Measurements from ENCODE around the gene PIGQ.

PIGQ gene

DNA sequence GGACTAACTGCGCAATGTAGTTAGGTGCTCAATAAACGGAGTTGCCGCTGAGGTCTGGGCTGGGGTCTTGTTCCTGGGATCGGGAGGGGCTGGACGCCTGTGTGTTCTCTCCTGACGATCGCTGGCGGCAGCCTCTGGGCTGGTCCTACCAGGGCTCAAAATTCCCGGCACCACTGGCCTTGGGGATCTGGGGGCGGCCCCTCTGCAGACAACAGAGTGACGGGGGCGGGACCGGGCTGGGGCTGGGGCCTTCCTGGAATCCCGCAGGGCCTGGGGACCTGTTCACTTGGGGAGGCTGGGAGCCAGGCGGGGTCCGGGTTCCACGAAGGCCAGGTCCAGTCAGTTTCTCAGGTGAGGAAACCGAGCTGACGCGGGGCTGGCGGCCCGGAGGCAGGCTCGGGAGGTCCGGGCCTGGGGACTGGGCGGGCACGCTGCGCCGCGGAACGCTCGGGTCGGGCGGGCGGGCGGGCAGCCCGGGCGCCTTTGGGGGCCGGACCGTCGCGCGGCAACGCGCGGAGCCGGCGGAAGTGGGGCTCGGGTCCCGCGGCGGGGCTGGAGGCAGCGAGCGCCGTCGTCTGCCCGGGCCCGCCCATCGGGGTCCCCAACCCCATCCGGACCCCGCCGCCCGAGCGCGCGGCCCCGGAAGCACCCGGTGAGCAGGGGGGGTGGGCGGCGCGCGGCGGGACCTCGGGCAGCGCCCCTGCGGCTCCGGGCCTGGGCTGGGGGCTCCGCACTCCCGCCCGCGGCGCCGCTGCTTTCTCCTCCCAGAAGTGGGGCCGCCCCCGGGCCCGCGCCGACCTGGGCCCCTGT is at the start of gene PIGQ:
TSS of gene PIGQ (plus strand) at position 524 of the 810 bp plus-strand sequence. CDS start 4,107 bp downstream, outside the sequence.
- peak; percentile 86 for DNase-seq (ENCODE audit: low spot score)

DNA sequence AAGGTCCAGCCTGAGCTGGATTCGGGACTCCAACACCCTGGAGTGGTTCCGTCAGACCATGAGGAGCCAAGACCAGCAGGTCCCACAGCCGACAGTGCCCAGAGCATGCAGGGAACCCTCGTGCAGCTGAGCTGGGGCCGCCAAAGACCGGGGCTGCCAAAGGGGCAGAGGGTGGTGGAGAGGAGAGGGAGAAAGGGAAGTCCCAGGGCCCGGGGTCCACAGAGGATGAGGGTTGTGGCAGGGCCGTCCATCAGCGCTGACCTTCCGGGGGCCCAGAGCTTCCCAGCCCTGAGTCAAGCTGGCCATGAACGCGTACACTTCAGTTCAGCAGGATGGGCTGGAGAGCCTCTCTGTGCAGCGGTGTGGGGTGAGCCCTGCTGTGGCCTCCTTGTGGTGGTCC is 48.9 kb upstream of the PIGQ start:
- DNase-seq (ENCODE audit: low spot score): no peak

- no peak for DNase-seq (ENCODE audit: low spot score)
Observed at GRCh38 chr16:521381-522210, 48.2 kb upstream of the PIGQ start.

DNA sequence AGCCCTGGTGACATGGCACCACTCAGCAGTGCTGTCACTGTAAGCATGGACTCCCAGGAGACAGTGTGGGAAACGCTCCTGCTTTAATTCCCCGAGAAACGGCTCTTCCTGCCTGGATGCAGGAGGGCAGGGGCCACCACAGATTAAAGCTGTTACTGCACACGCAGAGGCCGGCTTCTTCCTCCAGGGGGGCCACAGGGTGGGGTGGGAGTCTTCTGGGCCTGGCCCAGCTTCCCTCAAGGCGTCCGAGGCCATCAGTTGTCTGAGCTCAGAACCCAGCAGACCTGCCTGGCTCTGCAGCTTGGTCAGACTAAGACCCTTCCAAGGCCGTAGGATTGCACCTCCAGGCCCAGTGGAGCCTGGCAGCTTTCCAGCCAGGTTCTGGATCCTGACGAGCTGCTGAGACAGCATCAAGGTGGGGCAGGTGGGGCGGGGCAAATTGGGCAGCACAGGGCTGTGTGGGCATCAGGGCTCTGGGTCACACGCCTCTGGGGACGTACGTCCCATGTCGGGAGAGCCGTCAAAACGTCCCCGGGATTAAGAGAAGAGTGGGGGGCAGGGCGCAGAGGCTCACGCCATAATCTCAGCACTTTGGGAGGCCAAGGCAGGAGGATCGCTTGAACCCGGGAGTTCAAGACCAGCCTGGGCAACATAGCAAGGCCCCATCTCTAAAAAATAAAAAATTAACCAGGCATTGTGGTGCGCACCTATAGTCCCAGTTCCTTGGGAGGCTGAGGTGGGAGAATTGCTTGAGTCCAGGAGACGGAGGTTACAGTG is 47.3 kb upstream of the PIGQ start:
- DNase-seq (ENCODE audit: low spot score): no peak

- DNase-seq (ENCODE audit: low spot score): no peak
Observed at GRCh38 chr16:523097-523741, 46.5 kb upstream of the PIGQ start.

GRCh38 chr16:524274-525040 is 45.3 kb upstream of the PIGQ start:
- DNase-seq (ENCODE audit: low spot score): no peak

- no peak for DNase-seq (ENCODE audit: low spot score)
Observed at GRCh38 chr16:525123-525519, 44.6 kb upstream of the PIGQ start.

GRCh38 chr16:525520-526180 is 44.1 kb upstream of the PIGQ start:
- DNase-seq (ENCODE audit: low spot score): peak; percentile 83

GRCh38 chr16:526181-527014 is 43.4 kb upstream of the PIGQ start:
- DNase-seq (ENCODE audit: low spot score): peak; percentile 50

GRCh38 chr16:527015-527903 is 42.5 kb upstream of the PIGQ start, which contains the start of gene CAPN15:
TSS of gene CAPN15 (plus strand) at chr16:527712. CDS start at chr16:546839, 19,127 bp downstream.
- DNase-seq (ENCODE audit: low spot score): peak; percentile 86

DNA sequence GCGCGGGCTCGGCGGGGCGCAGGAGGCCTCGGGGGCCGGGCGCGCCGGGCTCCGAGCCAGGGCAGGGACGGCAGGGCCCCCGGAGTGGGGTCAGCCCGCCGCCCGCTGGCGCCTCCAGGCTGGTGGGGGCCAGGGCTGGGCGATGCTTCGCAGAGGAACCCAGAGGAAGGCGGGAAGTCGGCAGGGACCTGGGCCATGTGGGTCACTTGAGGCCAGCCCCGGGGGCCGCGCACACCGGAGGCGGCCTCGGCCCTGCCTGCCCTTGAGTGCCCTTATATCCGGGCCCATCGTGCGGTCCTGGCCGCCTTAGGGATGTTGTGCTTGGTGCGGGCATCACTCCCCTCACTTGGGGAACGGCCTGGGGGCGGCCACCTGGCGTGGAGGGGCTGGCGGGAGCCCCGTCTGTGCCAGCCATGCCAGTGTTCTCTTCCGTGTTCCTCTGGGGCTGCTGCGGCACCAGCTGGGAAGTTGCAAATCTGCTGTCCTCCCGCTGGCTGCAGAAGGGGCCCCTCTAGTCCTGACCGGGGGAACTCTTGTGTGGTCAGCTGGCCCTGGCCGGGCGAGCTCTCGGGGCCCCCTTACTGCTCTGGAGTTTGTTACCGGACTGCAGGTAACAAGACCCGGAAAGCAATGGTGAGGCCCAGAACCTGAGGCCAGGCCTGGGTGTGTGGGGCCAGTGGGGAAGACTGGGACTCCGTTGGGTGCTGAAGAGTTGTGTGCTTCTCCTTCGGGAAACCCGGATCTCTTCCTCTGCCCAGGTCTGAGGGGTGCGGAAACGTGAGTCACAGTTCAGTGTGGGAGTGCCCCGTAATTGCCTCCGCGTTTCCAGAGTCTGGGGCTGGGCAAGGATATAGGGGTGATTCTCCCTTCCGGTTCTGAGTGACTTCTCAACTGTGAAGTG is 41.4 kb upstream of the PIGQ start:
- peak; percentile 66 for DNase-seq (ENCODE audit: low spot score)

- no peak for DNase-seq (ENCODE audit: low spot score)
Observed at GRCh38 chr16:529012-529575, 40.7 kb upstream of the PIGQ start.

DNA sequence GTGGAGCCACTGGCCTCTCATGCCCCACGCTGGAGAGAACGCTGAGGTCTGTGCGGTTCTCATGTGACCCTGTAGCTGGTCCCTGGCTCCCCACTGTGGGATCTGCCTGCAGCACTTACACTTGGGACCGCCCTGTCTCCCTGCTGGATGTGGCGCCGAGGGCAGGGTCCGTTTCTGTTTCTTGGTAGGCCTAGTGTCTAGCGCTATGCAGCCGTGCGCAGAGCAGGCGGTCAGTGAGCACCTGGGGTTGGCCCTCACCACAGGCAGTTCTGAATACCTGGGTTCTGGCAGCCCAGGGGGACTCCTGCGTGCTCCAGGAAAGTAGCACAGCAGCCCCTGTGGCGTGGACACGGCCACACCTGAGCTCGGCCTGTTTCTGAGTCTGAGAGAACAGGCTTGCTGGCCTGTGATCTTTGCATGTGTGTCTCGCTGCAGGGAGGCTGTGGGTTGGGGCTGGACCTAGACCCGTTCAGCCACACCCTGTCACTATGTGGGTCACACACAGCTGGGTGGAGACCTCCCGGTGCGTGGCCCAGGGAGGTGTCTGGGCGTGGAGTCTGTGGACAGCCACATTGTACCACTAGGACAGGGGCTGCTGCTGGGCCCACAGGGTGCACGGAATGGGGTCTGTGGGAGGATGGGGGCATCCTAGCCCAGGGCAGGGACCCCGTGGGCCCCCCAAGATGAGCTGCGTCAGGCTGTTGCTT is 39.5 kb upstream of the PIGQ start:
- DNase-seq (ENCODE audit: low spot score): no peak

DNA sequence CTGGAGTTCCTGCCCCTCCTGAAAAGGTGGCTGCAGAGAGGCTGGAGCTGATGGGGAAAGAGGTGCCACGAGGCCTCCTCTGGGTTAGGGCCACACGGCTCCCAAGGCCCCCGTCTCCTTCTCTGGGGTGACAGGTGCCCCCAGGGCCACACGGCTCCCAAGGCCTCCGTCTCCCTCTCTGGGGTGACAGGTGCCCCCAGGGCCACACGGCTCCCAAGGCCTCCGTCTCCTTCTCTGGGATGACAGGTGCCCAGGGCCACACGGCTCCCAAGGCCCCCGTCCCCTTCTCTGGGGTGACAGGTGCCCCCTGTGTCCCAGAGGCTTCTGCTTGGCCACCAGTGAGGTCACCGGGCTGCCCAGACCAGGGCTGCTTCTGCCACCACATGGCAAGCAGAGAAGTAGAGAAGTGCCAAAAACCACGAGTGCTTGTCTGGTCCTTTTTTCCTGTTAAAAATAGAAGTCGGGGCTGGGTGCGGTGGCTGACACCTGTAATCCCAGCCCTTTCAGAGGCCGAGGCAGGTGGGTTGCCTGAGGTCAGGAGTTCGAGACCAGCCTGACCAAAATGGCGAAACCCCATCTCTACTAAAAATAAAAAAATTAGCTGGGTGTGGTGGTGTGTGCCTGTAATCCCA is 38.2 kb upstream of the PIGQ start:
- DNase-seq (ENCODE audit: low spot score): no peak

- no peak for DNase-seq (ENCODE audit: low spot score)
Observed at GRCh38 chr16:533391-534123, 36.2 kb upstream of the PIGQ start.

Measured in hepatic stellate cell (primary cell).